Endothelial cell of umbilical vein (primary cell): ENCODE data around the gene ALOX5AP.

Source experiments
- GATA2 ChIP-seq: IDR thresholded peaks from 2 replicates; pipeline ENCODE4 v1.7.0; 2011; ENCODE audit warnings: low read depth, mild to moderate bottlenecking, moderate library complexity, mixed read lengths, low read length; ENCODE audit not compliant: insufficient read length, insufficient read depth
- JUN ChIP-seq: IDR thresholded peaks from 2 replicates; pipeline ENCODE4 v1.6.1; 2011; ENCODE audit warnings: borderline replicate concordance, low read depth; ENCODE audit not compliant: insufficient read length, insufficient read depth
- MYC ChIP-seq: IDR thresholded peaks from one replicate; pipeline ENCODE4 v1.6.1; 2011; ENCODE audit warnings: mild to moderate bottlenecking, low read depth, low read length
- POLR2A ChIP-seq: IDR thresholded peaks from 2 replicates; pipeline ENCODE4 v1.6.1; 2012; ENCODE audit warnings: low read depth, mild to moderate bottlenecking, control low read depth, low read length
- POLR2AphosphoS5 ChIP-seq: IDR thresholded peaks from 2 replicates; pipeline ENCODE4 v1.6.1; 2012; ENCODE audit warnings: low read depth, mild to moderate bottlenecking, control low read depth, low read length, moderate library complexity; ENCODE audit not compliant: insufficient read depth
- TF ChIP-seq, protein P1 (sequence below), 2 donors: IDR thresholded peaks; 1 replicate in 1 of 2; 2 replicates in 1 of 2; pipeline ENCODE4 v1.5.1; 2011; ENCODE audit warnings: low read length in 2 of 2, mild to moderate bottlenecking in 2 of 2, moderate library complexity in 2 of 2, control low read depth in 1 of 2, inconsistent platforms in 1 of 2, low read depth in 1 of 2; ENCODE audit not compliant: insufficient read depth in 1 of 2; ENCODE audit errors: extremely low read depth in 1 of 2

GRCh38 chr13:30766231-30766630 lies 30.9 kb downstream of the ALOX5AP start:
- no peak for TF ChIP-seq POLR2AphosphoS5
- TF ChIP-seq, protein P1, sequence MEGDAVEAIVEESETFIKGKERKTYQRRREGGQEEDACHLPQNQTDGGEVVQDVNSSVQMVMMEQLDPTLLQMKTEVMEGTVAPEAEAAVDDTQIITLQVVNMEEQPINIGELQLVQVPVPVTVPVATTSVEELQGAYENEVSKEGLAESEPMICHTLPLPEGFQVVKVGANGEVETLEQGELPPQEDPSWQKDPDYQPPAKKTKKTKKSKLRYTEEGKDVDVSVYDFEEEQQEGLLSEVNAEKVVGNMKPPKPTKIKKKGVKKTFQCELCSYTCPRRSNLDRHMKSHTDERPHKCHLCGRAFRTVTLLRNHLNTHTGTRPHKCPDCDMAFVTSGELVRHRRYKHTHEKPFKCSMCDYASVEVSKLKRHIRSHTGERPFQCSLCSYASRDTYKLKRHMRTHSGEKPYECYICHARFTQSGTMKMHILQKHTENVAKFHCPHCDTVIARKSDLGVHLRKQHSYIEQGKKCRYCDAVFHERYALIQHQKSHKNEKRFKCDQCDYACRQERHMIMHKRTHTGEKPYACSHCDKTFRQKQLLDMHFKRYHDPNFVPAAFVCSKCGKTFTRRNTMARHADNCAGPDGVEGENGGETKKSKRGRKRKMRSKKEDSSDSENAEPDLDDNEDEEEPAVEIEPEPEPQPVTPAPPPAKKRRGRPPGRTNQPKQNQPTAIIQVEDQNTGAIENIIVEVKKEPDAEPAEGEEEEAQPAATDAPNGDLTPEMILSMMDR (IDR thresholded peaks at IDR 0.05; ENCODE audit: extremely low read depth in 1 of 2, insufficient read depth in 1 of 2, low read depth in 1 of 2, low read length in 2 of 2) = no peak
- no peak for TF ChIP-seq POLR2A
- TF ChIP-seq MYC = no peak
- TF ChIP-seq JUN = no peak
- no peak for TF ChIP-seq GATA2
